HG03354 (cell line): Measurements from ENCODE around the gene UBAP1L.
"Not testable (repeated sequence)": the region's sequence is repeated elsewhere in the genome, so short reads cannot be mapped to it uniquely, and the experiment has no call there.

Experiments
- ATAC-seq: cut with Tn5 transposase; IDR thresholded peaks from one replicate; pipeline ENCODE4 v1.9.1; 2021; ENCODE audit warnings: mild to moderate bottlenecking; ENCODE audit not compliant: unreplicated experiment, poor library complexity, severe bottlenecking

UBAP1L gene

GRCh38 chr15:65101411-65101890 is 13.5 kb downstream of the UBAP1L start:
- no peak for ATAC-seq

- ATAC-seq = no peak
These were observed 14.6 kb downstream of the UBAP1L start for GRCh38 chr15:65100442-65100841.

DNA sequence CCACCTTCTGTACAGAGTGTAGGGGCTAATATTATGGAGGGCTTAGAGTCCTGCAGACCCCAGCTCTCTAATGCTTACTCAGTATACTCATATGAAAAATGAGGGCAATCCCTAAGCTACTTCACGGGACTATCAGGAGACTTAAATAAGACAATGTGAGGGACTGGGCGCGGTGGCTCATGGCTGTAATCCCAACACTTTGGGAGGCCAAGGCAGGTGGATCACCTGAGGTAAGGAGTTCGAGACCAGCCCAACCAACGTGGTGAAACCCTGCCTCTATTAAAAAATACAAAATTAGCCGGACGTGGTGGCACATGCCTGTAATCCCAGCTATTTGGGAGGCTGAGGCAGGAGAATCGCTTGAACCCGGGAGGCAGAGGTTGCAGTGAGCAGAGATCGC is 15.2 kb downstream of the UBAP1L start:
- ATAC-seq = not testable (repeated sequence)

- ATAC-seq = no peak
These were observed 15.7 kb downstream of the UBAP1L start for GRCh38 chr15:65099336-65099735.

DNA sequence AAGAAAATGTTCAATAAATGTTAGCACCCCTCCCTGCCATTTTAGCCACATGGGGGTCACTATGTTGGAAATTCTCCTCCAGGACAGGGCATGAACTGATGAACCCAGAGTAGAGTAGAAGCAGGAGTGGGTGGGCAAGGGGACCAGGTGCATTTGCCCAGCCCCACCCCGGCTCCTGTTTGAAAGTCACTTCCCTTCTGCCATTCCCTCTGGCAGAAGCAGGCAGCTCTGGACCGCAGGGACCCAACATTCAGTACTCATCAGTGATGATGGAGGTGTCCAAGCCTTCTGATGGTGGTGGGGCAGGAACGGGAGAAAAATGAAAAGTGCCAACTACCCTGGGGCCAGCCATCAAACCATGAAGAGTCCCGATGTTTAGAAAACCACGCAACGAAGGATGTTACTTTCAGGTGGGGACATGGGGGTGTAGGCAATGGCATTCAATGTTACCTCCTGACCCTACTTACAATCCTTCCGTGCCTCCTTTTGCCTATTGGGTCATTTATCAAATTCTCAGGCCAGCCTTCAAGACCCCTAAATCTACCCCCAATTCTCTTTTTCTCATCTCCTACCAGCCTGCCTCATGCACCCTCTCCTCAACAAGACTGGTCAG is 17.2 kb downstream of the UBAP1L start:
- ATAC-seq = no peak

- no peak for ATAC-seq
These were observed 18.3 kb downstream of the UBAP1L start for GRCh38 chr15:65096481-65097385.

- no peak for ATAC-seq
These were observed 19.3 kb downstream of the UBAP1L start for GRCh38 chr15:65095747-65096104.

GRCh38 chr15:65095011-65095746 is 19.8 kb downstream of the UBAP1L start:
- ATAC-seq = no peak

DNA sequence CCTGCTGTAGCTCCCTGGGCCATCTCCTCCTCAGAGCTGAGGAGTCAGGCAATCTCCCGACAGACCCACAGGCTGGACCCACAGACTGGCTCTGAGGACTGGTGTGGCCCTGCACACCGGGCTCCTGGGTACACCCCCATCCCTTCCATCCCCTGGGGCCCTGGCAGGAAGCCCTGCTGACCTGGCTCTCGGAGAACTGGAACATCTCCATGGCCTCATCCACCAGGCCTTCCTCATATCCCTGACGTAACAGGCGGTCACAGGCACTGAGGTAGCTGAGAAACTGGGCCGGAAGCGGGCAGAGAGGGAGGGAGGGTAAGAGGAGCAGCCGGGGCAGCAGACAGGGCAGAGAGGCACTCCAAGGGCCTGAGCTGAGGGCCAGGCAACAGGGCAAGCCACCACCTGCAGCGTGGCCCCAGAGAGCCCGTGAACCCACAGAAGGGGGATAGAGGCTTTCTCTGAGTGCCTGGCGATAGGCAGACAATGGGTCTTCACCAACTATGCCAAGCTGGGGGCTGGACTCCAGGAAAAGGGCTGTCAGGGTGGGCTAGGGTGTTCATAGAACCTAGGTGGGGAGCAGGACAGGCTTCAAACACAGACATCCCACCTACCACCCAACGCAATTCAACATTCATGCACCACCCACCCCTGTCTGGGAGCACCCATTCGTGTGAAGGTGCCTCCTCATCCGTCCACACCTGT is 20.6 kb downstream of the UBAP1L start:
- ATAC-seq = no peak

GRCh38 chr15:65093793-65094170 is 21.2 kb downstream of the UBAP1L start:
- ATAC-seq = not testable (repeated sequence)

- no peak for ATAC-seq
These were observed 21.8 kb downstream of the UBAP1L start for GRCh38 chr15:65092911-65093792.

- no peak for ATAC-seq
These were observed 22.8 kb downstream of the UBAP1L start for GRCh38 chr15:65091946-65092770.

GRCh38 chr15:65089206-65089824 is 25.7 kb downstream of the UBAP1L start:
- ATAC-seq = no peak

- ATAC-seq = no peak
These were observed 26.4 kb downstream of the UBAP1L start for GRCh38 chr15:65088643-65089021.

- no peak for ATAC-seq
These were observed 26.9 kb downstream of the UBAP1L start for GRCh38 chr15:65087873-65088642.

- ATAC-seq = no peak
These were observed 27.6 kb downstream of the UBAP1L start for GRCh38 chr15:65087411-65087810.

DNA sequence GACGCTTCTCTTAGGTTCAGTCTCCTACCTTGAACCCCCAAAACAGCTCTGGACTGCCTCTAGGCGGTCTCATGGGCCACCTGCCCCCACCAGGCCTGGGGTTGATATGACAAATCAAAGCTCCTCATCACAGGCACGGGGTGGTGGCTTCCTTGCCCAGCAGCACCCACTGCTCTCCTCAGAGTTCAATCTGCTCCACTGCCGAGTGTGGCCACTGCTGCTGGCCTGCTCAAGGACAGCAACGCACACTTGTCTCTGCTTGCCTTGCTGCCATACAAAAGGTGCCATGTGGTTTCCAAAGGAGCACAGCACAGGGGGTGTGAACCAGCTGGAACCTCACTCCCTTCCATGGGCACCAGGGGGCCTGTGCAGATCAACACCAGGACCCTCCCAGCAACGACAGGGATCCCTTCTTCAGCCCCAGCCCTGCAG is 28.3 kb downstream of the UBAP1L start:
- ATAC-seq = no peak
